ENCODE data around the gene SURF2.

GRCh38 chr9:133384736-133385321, 28.5 kb downstream of the SURF2 start:
- TF ChIP-seq POLR2A (IDR thresholded peaks at IDR 0.05) (no peak), POLR2AphosphoS5 (IDR thresholded peaks at IDR 0.05) (no peak)
